ENCODE data around the gene CXorf38.

CXorf38 gene, protein sequence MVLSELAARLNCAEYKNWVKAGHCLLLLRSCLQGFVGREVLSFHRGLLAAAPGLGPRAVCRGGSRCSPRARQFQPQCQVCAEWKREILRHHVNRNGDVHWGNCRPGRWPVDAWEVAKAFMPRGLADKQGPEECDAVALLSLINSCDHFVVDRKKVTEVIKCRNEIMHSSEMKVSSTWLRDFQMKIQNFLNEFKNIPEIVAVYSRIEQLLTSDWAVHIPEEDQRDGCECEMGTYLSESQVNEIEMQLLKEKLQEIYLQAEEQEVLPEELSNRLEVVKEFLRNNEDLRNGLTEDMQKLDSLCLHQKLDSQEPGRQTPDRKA

GRCh38 chrX:40647307-40648197 is at the start of gene CXorf38:
Gene CXorf38 (minus strand): TSS chrX:40647561. CDS start chrX:40647520, 41 bp downstream.
- peak; percentile 95 for DNase-seq (ENCODE audit: low spot score)

DNA sequence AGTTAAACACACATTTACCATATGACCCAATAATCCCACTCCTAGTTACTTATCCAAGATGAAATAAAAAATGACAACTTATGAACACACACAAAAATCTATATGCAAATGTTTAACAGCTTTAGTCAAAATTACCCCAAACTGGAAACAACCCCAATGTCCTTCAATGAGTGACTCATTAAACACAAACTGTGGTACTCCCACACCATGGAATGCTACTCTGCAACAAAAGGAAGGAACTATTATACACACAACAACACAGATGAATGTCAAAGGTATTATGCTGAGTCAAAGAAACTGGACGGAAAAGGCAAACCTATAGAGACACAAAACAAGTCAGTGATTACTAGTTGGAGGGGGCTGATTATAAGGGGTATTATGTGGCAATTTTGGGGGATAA is 47.4 kb upstream of the CXorf38 start:
- no peak for DNase-seq (ENCODE audit: low spot score)

DNA sequence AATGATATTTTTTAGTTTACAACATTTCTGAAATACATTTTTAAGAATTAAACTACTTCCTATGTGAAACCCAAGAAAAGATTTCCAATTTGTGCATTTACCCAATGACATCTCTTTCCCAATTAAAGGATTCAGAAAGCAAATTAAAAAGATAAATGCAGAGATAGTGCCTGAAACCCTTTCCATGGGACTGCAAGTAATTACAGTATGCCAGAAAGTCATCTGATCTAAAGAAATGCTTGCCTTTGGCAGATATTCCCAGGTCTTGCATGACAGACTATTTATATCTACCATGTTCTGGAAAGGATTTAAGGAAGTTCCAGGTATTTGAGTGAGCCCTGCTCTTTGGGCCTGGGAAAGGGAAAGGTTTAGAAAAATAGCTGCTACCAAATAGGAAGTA is 41.6 kb upstream of the CXorf38 start:
- no peak for DNase-seq (ENCODE audit: low spot score)

DNA sequence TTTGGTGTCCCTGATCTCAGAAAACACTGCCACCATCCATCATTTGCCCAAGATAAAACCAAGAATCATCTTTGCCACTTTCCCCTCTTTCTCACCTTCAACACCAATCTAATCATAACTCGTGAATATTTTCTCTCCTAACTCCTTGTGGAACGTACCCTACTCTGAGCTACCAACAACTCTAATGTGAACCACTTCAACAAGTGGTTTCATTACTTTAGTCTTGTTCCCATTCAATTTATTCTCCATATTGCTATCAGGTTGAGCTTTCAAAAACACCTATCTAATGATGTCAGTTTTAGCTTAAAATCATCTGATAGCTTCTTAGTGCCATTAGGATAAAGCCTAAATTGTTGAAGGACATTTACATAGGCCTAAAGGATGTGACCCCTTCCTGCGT is 39.8 kb upstream of the CXorf38 start:
- DNase-seq (ENCODE audit: low spot score) = no peak

- DNase-seq (ENCODE audit: low spot score) = no peak
Measured at GRCh38 chrX:40685362-40685918, 38.1 kb upstream of the CXorf38 start.

DNA sequence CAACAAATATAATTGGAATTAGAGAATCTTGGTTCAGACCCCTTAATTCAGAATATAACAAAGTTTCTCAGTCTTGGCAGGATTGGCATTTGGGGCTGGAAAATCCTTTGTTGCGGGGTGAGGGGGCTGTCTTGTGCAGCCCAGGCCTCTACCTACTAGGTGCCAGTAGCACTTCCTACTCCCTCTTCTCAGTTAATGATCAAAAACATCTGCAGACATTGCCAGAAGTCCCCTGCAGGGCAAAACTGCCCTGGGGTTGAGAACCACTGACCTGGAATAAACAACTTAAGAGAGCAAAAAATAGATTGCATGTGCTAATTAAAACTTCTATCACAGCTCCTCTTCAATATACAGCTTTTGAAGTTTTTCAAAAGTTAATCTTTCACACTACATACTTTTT is 36.7 kb upstream of the CXorf38 start:
- no peak for DNase-seq (ENCODE audit: low spot score)

- no peak for DNase-seq (ENCODE audit: low spot score)
Measured at GRCh38 chrX:40683245-40683644, 35.9 kb upstream of the CXorf38 start.

GRCh38 chrX:40671126-40671525 is 23.8 kb upstream of the CXorf38 start:
- no peak for DNase-seq (ENCODE audit: low spot score)

GRCh38 chrX:40663880-40664630 is 16.7 kb upstream of the CXorf38 start:
- DNase-seq (ENCODE audit: low spot score) = no peak

DNA sequence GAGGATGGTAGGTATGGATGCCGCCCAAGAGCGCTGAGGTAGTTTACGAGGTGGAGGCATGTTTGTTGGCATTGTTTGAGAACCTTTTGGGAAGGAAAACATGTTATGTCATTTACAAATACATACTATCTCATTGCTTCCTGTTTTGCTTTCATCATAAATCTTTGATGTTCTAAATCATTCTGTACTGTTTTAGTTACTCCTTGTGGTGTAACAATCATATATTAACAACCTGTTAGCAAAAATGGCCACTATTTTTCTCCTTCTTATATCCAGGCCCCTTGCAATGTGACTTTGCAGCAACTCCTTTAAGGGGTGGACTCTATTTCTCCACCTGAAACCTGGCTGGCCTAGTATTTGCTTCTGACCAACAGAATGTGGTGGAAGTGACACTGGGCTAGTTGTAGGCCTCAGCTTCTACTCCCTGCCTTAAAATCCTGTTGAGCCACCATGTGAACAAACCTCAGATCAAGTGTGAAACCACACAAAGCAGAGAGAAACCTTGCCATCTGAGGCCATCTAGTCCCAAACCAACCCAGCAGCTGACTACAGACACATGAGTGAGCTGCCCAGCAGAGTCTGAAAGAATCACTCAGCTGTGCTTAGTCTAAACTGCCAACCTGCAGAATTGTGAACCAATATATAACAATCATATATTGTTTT is 15.8 kb upstream of the CXorf38 start:
- no peak for DNase-seq (ENCODE audit: low spot score)

DNA sequence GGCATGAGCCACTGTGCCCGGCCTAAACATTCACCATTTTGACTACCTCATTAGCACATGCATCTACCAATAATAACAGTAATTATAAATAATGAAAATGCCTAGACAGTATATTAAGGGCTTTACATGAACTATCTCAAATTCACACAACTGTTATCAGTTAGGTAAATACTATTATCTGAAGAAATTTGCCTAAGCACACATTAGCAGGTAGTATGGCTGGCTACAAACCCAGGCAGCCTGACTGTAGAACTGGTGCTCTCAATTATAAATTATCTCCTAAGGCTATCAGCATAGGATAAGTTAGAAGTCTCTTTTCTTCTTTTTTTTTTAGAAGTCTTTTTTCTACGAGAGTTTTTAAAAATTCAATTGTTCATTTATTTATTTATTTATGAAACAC is 14.1 kb upstream of the CXorf38 start:
- DNase-seq (ENCODE audit: low spot score) = no peak

DNA sequence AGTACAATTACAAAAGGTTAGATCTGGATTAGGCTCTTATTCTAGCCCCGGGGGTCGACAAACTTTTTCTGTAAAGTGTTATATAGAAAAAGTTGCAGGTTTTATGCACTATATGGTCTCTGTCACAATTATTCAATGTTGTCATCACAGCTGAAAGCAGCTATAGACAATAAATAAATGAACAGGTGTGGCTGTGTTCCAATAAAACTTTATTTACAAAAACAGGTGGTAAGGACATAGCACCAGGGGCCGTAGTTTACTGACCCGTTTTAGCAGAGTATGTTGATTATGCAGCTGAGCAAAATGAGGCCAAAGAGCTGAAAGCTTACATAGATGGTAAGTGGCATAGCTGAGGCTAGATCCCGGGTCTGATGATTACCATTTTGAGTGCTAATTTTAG is 13.0 kb upstream of the CXorf38 start:
- DNase-seq (ENCODE audit: low spot score) = no peak

GRCh38 chrX:40653535-40653934 is 6.2 kb upstream of the CXorf38 start:
- DNase-seq (ENCODE audit: low spot score) = no peak

- no peak for DNase-seq (ENCODE audit: low spot score)
Measured at GRCh38 chrX:40652664-40653063, 5.3 kb upstream of the CXorf38 start.

- peak; percentile 85 for DNase-seq (ENCODE audit: low spot score)
Measured at GRCh38 chrX:40651620-40652223, 4.4 kb upstream of the CXorf38 start.

GRCh38 chrX:40646489-40647306 is 663 bp downstream of the CXorf38 start:
- peak; percentile 37 for DNase-seq (ENCODE audit: low spot score)

GRCh38 chrX:40644821-40645358 is 2.5 kb downstream of the CXorf38 start:
- DNase-seq (ENCODE audit: low spot score) = peak; percentile 77

- no peak for DNase-seq (ENCODE audit: low spot score)
Measured at GRCh38 chrX:40644176-40644575, 3.2 kb downstream of the CXorf38 start.

DNA sequence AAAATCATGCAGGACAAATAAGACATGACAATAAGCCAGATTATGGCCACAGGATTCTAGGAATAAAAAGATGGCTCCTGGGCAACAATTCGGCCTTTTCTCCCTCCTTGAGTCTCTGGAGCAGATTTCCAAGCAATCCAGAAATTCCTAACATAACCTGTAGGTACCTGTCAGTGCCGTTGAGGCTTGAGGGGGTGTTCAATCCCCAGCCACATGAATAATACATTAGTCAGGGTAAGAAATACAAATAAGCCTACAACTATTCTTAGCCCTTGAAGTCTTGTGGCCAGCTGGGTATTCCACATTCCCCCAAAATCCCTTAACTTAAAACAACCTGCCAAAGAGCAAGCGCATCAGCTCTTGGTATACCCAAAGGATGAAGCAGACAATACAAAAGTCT is 9.7 kb downstream of the CXorf38 start:
- no peak for DNase-seq (ENCODE audit: low spot score)

DNA sequence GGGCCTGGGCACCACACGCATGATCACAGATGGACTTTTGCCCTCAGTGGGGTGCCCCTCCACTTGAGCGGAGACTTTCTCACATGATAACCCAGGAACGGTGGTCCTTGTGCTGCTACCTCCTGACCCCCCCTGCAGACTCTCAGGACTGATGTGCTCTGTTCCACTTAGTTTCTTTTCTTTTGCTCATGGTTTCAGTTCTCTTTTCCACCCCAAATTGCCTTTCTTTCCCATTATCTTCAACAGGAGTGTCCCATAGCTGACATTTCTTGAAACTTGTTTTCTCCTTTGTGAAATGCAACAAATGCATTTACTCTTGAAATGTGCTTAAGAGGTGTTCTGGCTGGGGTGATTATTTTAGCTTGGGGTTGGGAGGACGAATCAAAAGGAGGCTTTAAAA is 15.2 kb downstream of the CXorf38 start:
- no peak for DNase-seq (ENCODE audit: low spot score)

All from hematopoietic multipotent progenitor cell treated with erythropoietin and hydrocortisone succinate and interleukin-3 and kit ligand, for 17 days (in vitro differentiated cells).